ENCODE data around the gene ETFA.
A peak's percentile ranks its signal among the peaks of the same experiment; 100 is the strongest.

ETFA gene

GRCh38 chr15:76311100-76311953, at the start of gene ETFA:
Gene ETFA (minus strand): TSS chr15:76311469. CDS start chr15:76311388, 81 bp downstream.
- DNase-seq (ENCODE audit: low read depth in 2 of 2): peak; percentile 92 to 93

DNA sequence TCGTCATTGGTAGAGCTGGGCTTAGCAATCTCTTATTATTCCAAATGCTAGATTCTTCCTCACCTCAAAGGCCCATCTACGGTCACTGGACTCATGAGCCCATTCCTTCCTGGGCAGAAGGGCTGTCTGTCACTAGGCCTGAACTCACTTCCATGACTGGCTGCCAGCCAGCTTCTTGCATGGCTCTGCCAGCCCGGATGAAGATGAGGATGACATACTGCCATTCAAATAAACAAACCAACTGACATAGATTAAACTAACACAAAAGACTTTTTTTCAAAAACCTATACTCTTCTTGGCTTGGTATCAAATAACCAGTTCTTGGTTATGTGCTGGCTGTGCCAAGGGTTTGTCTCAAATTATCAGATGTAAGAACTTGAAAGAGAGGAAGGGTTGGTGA, 49.1 kb upstream of the ETFA start:
- no peak for DNase-seq (ENCODE audit: low read depth in 2 of 2)

- no peak for DNase-seq (ENCODE audit: low read depth in 2 of 2)
Observed at GRCh38 chr15:76359152-76359551, 47.9 kb upstream of the ETFA start.

DNA sequence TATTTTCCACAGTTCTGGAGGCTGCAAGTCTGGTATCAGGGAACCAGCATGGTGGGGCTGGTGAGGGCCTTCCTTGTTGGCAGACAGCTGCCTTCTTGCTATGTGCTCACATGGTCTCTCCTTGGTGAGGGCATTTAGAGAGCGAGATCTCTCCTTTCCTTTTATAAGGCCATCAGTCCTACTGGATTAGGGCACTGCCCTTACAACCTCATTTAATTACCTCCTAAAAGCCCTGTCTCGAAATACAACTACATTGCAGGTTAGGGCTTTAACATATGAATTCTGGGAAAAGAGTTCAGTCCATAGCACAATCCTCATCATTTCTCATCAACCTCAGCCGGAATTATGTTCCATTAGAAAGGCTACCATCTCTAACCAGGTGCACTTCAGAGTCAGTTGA, 47.2 kb upstream of the ETFA start:
- DNase-seq (ENCODE audit: low read depth in 2 of 2): no peak

DNA sequence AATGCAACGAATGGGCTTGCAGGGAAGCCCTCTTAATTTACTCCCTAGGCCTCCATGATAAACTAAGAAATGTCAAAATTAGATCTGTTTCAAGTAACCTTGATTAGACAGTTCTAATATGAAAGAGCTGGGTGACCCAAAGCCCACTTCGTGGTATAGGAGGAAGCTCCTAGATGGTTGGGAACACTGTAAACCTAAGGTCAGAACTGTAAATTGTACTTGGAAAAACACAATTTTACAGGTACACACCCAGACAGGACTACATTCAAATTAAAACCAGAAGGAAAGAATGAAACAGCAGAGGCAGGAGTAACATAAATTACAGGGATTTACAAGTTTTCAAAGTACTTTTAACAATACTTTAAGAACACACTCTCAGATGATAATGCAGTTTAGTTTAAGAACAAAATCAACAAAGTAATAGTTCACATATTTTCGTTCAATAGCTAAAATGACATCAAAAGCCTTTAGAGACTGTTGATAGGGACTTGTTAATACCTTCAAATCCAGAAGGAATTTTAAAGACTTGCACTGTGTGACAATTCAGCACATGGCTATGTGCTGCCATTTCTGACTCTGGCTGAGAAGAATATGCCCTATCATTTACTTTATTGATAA, 43.7 kb upstream of the ETFA start:
- DNase-seq (ENCODE audit: low read depth in 2 of 2): no peak

- no peak for DNase-seq (ENCODE audit: low read depth in 2 of 2)
Observed at GRCh38 chr15:76353903-76354302, 42.6 kb upstream of the ETFA start.

- no peak for DNase-seq (ENCODE audit: low read depth in 2 of 2)
Observed at GRCh38 chr15:76353023-76353577, 41.8 kb upstream of the ETFA start.

DNA sequence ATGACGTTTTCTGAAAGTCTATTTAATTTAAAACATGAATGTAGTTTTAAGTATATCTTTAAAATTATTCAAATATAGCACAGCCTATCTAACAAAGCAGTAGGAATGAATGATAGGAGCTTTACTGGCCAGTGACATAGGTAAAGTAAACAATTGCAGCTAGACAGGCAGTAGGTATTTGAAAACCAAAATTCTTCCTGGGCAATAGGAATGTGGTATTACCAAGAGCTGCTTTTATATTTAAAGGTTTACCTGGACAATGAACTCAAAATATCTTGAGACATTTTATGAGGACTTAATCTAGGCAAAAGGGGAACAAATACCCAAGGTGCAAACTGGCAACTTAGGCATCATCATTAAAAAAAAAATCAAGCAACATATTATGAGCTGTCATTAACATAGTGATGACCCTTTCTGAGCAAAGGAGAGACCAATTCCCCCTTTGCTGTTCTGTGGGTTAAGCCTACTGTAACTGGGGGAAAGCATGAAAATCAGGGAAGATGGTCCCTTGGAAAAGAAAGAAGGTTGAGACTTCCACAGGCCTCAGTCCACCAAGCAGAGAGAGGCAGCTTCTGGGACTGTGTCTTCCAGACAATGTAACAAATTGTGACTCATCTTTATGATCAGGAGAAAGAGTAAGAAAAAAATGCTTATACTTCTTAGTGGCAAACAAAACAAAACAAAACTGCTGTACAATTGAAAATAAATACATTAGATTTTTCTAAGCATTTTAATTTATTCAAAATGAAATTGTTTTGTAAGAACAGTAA, 38.2 kb upstream of the ETFA start:
- no peak for DNase-seq (ENCODE audit: low read depth in 2 of 2)

- no peak for DNase-seq (ENCODE audit: low read depth in 2 of 2)
Observed at GRCh38 chr15:76347482-76348055, 36.3 kb upstream of the ETFA start.

- DNase-seq (ENCODE audit: low read depth in 2 of 2): no peak
Observed at GRCh38 chr15:76346669-76347481, 35.6 kb upstream of the ETFA start.

DNA sequence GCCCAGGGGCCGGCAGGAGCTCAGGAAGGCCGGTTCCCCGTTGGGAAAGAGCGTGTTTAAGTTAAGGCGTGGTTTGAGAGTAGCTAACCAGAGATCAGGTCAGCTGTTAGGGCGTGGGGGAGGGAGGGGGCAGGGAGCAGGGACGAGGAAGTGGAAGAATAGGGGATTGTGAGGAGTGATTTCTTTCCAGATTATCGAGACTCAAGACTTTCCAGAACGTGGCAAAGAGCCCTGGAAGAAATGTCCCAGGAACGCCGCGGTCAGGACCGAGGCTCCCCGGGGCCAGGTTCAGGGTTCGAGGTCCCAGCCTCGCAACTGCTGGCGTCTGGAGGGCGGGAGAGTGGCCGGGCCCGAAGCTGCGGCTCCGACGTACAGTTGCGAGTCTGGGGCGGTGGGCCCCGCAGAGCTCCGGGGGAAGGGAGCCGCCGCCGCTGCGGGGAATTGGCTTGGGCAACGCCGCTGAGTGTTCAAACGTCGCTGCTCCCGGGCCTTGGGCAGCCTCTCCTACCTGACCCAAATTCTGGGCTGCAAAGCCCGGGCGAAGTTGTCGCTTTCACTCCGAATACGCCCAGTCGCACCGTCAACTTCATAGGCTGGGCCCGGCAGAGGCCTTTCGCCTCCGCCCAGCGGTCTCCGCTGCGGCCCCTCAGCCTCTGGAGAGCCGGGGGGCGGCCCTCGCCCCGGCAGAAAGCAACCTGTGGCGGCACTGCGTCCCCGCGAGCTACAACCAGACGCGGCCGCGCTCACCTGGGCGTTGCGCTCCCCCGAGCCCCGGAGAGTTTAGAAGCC, 34.8 kb upstream of the ETFA start:
- no peak for DNase-seq (ENCODE audit: low read depth in 2 of 2)

DNA sequence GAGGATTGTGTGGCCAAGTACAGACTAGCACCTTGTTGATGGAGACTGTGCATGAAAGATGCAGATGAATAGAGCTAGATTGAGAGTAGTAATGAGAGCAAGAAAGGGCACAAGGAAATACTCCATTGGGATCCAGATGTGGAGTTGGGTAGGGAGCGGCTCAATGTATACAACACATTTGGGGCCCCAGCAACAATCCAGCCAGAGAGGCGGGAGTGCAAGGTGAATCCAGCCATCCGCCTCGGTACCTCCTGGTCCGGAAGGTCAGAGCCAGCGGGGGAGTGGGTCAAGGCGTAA, 34.3 kb upstream of the ETFA start:
- no peak for DNase-seq (ENCODE audit: low read depth in 2 of 2)

DNA sequence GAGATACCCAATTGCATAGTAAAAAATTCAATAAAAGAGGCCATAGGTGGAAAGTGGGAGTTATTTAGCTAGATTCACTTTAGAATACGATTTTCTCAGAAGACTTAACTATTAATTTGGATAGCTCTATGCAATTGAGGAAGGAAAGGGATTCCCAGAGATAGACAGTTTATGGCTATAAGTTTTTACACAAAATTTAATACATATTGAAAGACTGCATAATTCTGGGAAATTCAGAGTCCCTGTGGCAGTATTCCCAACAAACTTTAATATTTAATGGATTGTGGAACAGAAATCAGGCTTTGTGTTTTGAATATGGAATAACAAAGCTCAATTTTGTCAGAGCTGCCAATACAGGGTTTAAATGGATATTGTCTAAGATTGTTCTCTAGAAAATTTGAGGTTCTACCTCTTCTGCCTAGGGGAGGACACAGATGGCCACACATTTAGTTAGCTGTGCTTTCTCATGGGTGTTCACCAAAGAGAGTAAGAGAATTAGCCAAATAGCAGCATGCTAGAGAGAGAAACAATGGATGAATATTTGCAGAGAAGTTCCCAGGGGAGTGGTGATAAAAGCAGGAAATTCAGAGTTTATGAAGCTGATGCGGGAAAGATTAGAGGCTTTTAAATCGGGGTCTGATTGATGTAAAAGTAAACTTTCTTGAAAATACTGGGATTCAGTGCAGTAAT, 33.8 kb upstream of the ETFA start:
- DNase-seq (ENCODE audit: low read depth in 2 of 2): no peak

DNA sequence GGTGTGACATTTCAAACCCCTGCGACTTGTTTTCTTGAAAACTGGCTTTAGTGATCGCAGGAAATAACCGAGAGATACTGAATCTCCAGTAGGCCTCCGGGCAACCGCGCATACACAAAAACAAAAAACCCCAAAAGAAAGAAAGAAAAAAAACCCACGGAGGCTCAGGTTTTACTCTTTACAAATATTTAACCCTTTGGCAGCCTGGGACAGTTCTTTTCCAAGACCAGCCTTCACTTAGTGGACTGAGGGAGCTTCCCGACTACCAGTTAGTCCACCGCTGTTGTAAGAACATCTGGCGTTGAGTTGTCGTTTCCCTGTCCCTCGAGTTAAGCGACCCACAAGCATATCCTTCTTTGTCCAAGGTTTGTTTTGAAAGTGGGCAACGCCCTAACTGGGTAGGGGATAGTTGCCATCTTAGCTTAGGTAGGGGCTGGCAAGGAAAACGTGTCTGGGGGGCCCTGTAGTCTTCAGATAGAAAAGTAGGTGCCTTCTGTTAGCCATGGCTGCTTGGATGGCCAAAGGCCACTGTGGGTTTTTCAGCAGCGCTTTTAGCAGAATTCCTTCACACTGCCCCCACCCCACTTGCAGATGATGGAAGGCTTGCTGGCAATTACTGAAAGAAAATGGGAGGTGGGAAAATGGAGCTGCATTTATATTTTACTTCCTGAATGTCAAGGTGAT, 32.2 kb upstream of the ETFA start:
- DNase-seq (ENCODE audit: low read depth in 2 of 2): no peak

- no peak for DNase-seq (ENCODE audit: low read depth in 2 of 2)
Observed at GRCh38 chr15:76342382-76343201, 31.3 kb upstream of the ETFA start.

DNA sequence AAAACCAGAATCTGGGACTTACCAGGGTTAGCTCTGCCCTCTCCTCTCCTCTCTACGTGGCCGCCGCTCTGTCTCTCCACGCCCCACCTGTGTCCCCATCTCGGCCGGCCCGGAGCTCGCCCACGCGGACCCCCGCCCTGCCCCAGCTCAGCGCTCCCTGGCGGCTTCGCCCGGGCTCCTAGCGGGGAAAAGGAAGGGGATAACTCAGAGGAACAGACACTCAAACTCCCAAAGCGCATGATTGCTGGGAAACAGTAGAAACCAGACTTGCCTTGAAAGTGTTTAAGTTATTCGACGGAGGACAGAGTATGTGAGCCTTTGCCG, 30.8 kb upstream of the ETFA start:
- no peak for DNase-seq (ENCODE audit: low read depth in 2 of 2)

DNA sequence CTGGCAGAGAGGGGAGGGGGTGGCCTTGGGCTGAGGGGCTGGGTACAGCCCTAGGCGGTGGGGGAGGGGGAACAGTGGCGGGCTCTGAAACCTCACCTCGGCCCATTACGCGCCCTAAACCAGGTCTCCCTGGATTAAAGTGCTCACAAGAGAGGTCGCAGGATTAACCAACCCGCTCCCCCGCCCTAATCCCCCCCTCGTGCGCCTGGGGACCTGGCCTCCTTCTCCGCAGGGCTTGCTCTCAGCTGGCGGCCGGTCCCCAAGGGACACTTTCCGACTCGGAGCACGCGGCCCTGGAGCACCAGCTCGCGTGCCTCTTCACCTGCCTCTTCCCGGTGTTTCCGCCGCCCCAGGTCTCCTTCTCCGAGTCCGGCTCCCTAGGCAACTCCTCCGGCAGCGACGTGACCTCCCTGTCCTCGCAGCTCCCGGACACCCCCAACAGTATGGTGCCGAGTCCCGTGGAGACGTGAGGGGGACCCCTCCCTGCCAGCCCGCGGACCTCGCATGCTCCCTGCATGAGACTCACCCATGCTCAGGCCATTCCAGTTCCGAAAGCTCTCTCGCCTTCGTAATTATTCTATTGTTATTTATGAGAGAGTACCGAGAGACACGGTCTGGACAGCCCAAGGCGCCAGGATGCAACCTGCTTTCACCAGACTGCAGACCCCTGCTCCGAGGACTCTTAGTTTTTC, 30.2 kb upstream of the ETFA start:
- no peak for DNase-seq (ENCODE audit: low read depth in 2 of 2)

GRCh38 chr15:76340803-76341365, 29.6 kb upstream of the ETFA start:
- DNase-seq (ENCODE audit: low read depth in 2 of 2): no peak

All from fibroblast of skin of left quadriceps (primary cell).